HT-29 (cell line): ENCODE data around the gene TADA2B. TPM values are rescaled to one million over a fixed set of nuclear protein-coding genes. Genes with fewer than 3 reads are reported as not detected.

Source experiments
- DNase-seq: peaks from one replicate; pipeline ENCODE4 v3.0.0-alpha.2; 2015; ENCODE audit warnings: low spot score
- total RNA-seq: library from RNA; depleted of rRNA; stranded (reverse); fragments of >200 nt; shearing (Covaris generic); gene quantifications from 2 replicates; pipeline ENCODE4 v1.2.3, GENCODE V29; 2014

Gene TADA2B
- total RNA-seq, 1 experiment from 2014 or later, result 13.1 TPM

DNA sequence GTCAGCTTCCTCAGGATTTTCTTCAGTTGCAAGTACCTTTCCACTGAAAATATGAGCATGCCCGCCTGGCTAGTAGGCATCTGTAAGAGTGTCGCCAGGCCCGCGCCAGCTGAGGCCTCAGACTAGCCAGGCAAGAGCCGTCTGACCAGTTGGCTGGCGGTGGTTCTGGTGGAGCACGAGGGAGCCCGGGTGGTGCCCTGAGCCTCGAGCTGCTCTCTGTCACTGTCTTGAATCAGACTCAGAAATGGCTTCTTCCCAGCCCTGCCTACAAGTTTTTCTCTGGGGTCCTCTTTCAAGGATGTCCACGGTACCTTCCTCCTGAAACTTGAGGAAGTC, 12.8 kb downstream of the TADA2B start:
- DNase-seq, result no peak

DNA sequence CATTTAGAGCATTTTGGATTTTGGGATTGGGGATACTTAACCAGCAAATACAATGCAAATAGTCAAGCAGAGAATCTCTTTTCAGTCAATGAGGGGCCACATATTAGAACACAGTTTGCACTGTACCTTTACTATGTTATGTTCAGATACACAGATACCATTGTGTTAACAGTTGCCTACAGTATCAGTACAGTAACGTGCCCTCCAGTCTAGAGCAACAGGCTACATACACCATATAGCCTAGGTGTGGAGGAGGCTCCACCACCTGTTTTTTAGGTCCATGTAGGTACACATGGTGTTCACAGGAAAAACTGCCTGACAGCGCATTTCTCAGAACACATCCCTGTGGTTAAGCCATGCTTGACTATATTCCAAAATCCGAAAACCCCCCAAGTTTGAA, 15.6 kb downstream of the TADA2B start:
- no peak for DNase-seq

DNA sequence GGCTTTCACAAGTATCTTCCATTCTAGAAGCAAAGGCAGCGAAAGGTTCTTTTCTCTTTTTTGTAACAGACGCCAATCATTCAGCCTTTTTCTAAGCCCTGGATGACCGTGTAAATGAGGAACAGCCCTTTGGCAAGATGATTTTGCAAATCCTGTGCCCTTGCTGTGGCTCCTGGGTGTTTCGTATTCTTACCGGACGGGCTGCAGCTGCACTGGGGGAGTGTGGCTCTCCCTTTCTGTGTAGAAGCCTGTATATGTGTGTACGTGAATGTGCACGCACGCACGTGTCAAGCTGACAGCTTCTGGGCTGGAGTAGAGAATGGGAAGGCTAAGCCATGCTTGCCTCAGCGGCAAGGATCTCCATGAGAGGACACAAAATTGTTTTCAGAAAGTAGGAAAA, 16.5 kb downstream of the TADA2B start:
- no peak for DNase-seq

GRCh38 chr4:7060346-7061150, 17.4 kb downstream of the TADA2B start:
- no peak for DNase-seq

- no peak for DNase-seq
Observed at GRCh38 chr4:7061815-7062214, 18.6 kb downstream of the TADA2B start.

GRCh38 chr4:7062816-7063215, 19.6 kb downstream of the TADA2B start:
- no peak for DNase-seq

GRCh38 chr4:7063362-7063761, 20.2 kb downstream of the TADA2B start:
- DNase-seq, result no peak

GRCh38 chr4:7066006-7066405, 22.8 kb downstream of the TADA2B start:
- DNase-seq, result no peak

DNA sequence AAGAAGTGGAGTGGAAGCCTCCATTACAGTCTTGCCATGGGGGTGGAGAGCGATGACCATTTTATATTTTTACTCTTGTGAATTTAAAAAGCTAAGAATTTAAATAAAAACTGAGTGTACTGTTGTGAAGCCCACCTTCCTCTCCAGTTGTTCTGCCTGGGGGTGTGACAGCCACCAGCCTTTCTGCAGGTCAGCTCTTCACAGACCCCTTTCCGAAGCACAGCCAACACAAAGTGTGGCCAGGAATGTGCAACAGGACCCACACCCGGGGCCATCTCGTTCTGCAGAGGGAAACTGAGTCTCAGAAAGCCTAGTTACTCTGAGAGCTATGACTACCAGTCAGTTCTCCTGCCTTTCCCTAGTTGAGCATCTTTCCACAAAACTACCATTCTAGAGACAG, 23.3 kb downstream of the TADA2B start:
- no peak for DNase-seq

DNA sequence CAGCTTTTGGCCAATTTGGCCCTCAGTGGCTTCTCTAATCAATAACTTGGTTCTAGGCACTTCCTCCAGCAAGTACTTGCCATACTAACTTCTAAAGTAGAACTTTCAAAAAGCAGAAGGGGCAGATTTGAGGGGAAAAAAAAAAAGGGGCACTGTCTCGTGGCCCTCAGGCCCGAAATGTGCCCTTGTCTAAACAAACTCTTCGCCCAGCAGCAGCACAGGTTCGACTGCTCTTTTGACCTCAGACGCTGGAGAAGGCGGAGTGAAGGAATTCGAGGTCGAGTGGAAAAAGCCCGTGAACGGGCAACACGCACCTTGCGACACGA, 23.9 kb downstream of the TADA2B start:
- DNase-seq, result peak; percentile 4

GRCh38 chr4:7067452-7068278, 24.5 kb downstream of the TADA2B start, which contains the start of gene GRPEL1:
Gene GRPEL1, minus strand, starts transcription at chr4:7068064. Its CDS starts 32 bp downstream, at chr4:7068032.
- peak; percentile 100 for DNase-seq

DNA sequence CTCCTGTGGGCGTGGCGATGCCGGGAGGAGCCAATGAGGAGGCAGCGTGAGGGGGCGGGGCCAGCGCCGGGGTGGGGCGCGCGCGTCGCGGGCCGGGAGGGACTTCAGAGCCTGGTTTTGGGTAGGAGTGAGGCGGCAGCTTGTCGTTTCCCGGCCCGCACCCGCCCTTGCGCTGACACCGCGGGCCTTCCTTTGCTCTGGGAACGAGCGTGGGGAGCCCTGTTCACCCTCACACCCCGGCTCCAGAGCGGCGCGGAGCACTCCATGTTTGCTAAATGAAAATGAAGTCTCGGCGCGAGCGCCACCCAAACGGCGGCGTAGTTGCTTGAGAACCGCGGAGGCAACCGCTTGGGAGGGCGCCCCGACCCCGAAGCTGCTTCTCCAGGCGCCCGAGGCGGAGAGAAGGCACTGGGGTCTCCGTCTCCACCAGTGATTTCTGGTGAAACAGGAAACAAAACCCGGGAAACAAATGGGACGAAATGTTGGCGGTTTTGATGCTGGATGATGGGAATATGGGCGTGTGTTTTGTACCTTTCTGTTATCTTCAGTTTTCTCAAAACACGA, 25.2 kb downstream of the TADA2B start:
- no peak for DNase-seq

DNA sequence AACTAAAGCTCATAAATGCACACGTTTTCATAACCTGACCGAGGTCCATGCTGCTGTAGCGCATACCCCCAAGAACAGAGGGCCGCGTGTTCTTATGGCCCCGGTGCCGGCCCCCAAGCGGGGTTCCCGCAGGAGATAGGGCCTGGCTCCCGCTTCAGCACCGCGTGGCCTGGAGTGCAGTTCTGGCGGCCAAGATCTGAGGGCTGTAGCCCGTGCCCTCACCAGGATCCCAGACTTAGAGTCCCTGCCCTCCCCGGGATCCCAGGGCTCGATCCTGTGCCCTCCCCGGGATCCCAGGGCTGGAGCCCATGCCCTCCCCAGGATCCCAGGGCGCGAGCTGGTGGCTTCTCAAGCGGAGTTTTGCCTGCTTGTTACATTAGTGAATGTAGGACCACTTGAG, 25.7 kb downstream of the TADA2B start:
- DNase-seq, result no peak

- peak; percentile 96 for DNase-seq
Observed at GRCh38 chr4:7070729-7071511, 27.7 kb downstream of the TADA2B start.

DNA sequence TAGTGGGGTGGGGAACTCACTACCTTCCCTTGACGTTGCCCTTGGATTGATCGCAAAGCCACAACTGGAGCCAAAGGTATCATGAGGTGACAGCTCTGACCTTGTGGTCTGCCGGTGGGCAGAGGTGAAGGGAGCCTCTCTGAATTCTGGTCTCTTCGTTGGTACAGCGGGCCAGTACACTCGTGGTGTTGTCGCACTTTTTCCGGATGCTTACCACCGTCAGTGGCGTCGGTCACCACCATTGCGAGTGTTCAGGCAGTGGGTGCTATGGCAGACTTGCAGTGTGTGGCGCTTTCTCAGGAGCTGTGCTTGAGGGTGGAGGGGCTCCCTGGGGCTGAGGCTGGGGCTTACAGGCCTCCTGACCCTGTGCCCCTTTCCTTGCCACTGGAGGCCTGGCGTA, 29.9 kb downstream of the TADA2B start:
- DNase-seq, result no peak

DNA sequence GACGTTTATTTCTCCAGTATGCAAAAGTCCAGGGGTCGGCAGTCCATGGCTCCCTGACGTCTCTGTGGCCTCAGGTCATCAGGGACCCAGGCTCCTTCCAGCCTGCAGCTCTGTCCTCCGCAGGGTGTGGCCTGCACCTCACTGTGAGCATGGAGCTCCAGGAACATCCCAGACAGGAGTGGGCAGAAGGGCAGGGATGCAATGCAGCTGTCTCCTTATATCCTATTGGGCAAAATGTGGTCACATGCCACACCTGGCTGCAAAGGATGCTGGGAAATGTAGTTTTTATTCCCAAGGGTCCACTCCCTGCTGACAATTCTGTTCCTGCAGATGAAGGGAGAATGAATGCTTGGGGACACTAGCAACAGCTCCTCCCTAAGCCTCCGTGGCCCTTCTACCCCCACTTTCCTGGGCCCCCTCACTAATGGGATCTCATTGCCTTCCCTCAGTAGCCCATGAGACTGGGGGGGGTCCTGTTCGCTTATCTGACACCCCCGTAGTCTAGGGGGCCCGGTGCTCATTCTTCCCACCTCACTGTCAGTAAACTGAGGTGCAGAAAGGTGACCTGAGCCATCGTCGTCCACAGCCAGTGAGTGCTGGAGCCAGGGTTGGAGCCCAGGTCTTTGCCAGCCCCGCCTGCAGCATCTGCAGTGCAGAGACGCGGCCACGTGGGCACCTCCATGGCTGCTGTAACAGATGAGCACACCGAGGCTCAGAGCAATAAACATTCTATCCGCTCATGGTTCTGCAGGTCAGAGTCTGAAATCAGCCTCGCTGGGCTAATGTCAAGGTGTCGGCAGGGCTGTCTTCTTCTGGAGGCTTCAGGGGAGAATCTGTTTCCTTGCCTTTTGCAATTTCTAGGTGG, 30.6 kb downstream of the TADA2B start:
- peak; percentile 79 for DNase-seq

GRCh38 chr4:7074426-7074825, 31.3 kb downstream of the TADA2B start:
- peak; percentile 15 for DNase-seq

DNA sequence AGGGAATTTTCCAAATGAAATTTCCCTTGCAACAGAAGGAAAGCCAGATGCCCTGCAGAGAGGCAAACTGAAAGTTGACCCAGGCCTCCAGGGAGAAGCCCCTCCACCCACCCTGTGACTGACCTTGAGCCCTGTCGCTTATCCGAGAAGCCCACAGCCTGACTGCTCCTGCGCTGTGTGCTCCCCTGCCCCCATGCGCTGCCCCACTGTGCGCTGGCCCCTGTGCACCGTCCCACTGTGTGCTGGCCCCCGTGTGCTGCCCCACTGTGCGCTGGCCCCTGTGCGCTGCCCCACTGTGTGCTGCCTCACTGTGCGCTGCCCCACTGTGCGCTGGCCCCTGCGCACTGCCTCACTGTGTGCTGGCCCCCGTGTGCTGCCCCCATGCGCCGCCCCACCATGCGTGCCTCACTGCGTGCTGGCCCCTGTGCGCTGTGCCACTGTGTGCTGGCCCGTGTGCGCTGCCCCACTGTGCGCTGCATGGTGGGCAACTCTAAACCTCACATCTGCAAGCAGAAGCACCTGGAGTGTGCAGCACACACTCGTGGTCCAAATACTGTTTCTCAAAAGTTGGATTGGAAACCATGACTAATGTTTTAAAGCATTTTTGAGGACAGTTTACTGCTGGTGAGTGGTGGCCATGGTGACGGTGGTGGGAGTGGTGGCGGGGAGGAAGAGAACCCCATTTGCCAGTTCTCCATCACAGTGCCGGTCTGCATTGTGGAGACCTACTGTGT, 33.0 kb downstream of the TADA2B start:
- no peak for DNase-seq

- DNase-seq, result no peak
Observed at GRCh38 chr4:7076696-7077082, 33.5 kb downstream of the TADA2B start.

- no peak for DNase-seq
Observed at GRCh38 chr4:7077371-7077770, 34.2 kb downstream of the TADA2B start.
